ENCODE results near the gene IL12A.

- no peak for TF ChIP-seq CTCF (IDR thresholded peaks at IDR 0.05; ENCODE audit: low read depth, low read length)
- TF ChIP-seq POLR2A (IDR thresholded peaks at IDR 0.05; ENCODE audit: extremely low read depth, insufficient read length) = no peak
- TF ChIP-seq MAX (IDR thresholded peaks at IDR 0.05; ENCODE audit: low read depth, low read length) = no peak
- no peak for TF ChIP-seq MYC (IDR thresholded peaks at IDR 0.05; ENCODE audit: low read depth, low read length)
Observed at GRCh38 chr3:159995091-159995490, 6.5 kb downstream of the IL12A start.
